ENCODE results near the gene USP33. TPM values are rescaled to one million over a fixed set of nuclear protein-coding genes. Genes with fewer than 3 reads are reported as not detected.

USP33 gene
- 10 to 100 TPM; 20.2 to 61.6 (median 34.3) TPM for total RNA-seq

GRCh38 chr1:77759071-77760028, at the start of gene USP33:
USP33 (minus strand) TSS chr1:77759852; CDS start chr1:77741697, 18,155 bp downstream.
- TF ChIP-seq POLR2A (IDR thresholded peaks at IDR 0.05): peak in 2 of 4 donors; percentile 70 to 75
- TF ChIP-seq, protein P1, sequence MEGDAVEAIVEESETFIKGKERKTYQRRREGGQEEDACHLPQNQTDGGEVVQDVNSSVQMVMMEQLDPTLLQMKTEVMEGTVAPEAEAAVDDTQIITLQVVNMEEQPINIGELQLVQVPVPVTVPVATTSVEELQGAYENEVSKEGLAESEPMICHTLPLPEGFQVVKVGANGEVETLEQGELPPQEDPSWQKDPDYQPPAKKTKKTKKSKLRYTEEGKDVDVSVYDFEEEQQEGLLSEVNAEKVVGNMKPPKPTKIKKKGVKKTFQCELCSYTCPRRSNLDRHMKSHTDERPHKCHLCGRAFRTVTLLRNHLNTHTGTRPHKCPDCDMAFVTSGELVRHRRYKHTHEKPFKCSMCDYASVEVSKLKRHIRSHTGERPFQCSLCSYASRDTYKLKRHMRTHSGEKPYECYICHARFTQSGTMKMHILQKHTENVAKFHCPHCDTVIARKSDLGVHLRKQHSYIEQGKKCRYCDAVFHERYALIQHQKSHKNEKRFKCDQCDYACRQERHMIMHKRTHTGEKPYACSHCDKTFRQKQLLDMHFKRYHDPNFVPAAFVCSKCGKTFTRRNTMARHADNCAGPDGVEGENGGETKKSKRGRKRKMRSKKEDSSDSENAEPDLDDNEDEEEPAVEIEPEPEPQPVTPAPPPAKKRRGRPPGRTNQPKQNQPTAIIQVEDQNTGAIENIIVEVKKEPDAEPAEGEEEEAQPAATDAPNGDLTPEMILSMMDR (IDR thresholded peaks at IDR 0.05): peak in 1 of 6 experiments; percentile 15
- H3K4me1 ChIP-seq: peaks cover 8 to 49% (median 20%) of the 10 kb centered on the region in 3 donors
- peak within 1 kb of the TSS; percentile 72 to 91 (median 83) for H3K4me3 ChIP-seq
- intact Hi-C loops (cut with DNase I): no loop called here
- 0 to 1% methylated on average over 14 to 29 of the region's 79 CpGs for WGBS, 2 donors
- DNase-seq: peak; percentile 29
- no peaks in the 10 kb centered on the region for H3K9me3 ChIP-seq
- no peaks in the 10 kb centered on the region for H3K27me3 ChIP-seq
- peak within 1 kb of the TSS; percentile 88 to 92 (median 90) for H3K27ac ChIP-seq
- H3K36me3 ChIP-seq: no peaks in the 10 kb centered on the region

DNA sequence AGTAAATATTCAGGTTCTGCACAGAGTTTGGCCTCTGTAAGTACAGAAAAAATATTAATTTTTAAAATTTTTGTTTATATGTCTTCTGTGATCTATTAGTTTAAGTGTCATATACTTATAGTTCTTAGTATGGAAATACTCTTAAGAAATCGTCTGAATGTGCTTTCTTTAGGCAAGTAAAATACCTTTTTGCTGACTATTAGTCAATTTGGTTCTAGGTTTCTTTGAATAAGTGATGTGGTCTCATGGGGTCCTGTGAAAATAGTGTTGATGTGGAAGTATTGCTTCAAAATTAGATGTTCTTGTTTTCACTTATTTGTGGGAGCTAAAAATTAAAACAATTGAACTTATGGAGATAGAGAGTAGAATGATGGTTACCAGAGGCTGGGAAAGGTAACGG, 43.7 kb upstream of the USP33 start:
- peaks cover 0 to 80% (median 8%) of the 10 kb centered on the region in 3 donors for H3K36me3 ChIP-seq
- no peaks in the 10 kb centered on the region for H3K9me3 ChIP-seq
- intact Hi-C loops (cut with DNase I): no loop called here
- H3K27me3 ChIP-seq: no peaks in the 10 kb centered on the region
- H3K4me3 ChIP-seq: no peak overlapping the region
- DNase-seq: no peak
- no peaks in the 10 kb centered on the region for H3K4me1 ChIP-seq
- no peak for TF ChIP-seq POLR2A (IDR thresholded peaks at IDR 0.05)
- TF ChIP-seq, protein P1 (IDR thresholded peaks at IDR 0.05): no peak
- H3K27ac ChIP-seq: no peak overlapping the region
- 41 to 68% methylated on average over 2 of the region's 2 CpGs for WGBS, 2 donors

GRCh38 chr1:77802026-77802425, 42.4 kb upstream of the USP33 start:
- Histone ChIP-seq H3K4me1 (no peaks in the 10 kb centered on the region), H3K4me3 (no peak overlapping the region), H3K36me3 (peaks cover 0 to 74% (median 0%) of the 10 kb centered on the region in 3 donors), H3K9me3 (no peaks in the 10 kb centered on the region), H3K27ac (no peak overlapping the region), H3K27me3 (no peaks in the 10 kb centered on the region)
- no peak for TF ChIP-seq POLR2A (IDR thresholded peaks at IDR 0.05)
- TF ChIP-seq, protein P1 (IDR thresholded peaks at IDR 0.05): no peak
- 86 to 89% methylated on average over 2 of the region's 2 CpGs for WGBS, 2 donors
- intact Hi-C loops (cut with DNase I): no loop called here
- DNase-seq: no peak

DNA sequence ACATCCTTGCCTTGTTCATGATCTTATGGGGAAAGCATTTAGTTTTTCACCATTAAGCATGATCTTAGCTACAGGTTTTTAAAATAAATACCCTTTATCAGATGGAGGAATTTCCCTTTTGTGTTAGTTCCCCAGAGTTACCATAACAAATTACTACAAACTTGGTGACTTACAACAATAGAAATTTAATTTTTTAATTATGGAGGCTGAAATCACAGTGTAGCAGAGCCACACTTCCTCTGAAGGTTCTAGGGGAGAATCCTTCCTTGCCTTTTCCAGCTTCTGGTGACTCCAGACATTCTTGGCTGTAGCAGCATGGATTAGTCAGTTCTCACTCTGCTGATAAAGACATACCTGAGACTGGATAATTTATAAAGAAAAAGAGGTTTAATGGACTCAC, 38.3 kb upstream of the USP33 start:
- intact Hi-C loops (cut with DNase I): no loop called here
- H3K9me3 ChIP-seq: no peaks in the 10 kb centered on the region
- no peaks in the 10 kb centered on the region for H3K4me1 ChIP-seq
- TF ChIP-seq, protein P1 (IDR thresholded peaks at IDR 0.05): no peak
- TF ChIP-seq POLR2A (IDR thresholded peaks at IDR 0.05): no peak
- no peak for DNase-seq
- H3K36me3 ChIP-seq: peaks cover 0 to 51% (median 0%) of the 10 kb centered on the region in 3 donors
- H3K4me3 ChIP-seq: no peak overlapping the region
- no peak overlapping the region for H3K27ac ChIP-seq
- H3K27me3 ChIP-seq: no peaks in the 10 kb centered on the region

DNA sequence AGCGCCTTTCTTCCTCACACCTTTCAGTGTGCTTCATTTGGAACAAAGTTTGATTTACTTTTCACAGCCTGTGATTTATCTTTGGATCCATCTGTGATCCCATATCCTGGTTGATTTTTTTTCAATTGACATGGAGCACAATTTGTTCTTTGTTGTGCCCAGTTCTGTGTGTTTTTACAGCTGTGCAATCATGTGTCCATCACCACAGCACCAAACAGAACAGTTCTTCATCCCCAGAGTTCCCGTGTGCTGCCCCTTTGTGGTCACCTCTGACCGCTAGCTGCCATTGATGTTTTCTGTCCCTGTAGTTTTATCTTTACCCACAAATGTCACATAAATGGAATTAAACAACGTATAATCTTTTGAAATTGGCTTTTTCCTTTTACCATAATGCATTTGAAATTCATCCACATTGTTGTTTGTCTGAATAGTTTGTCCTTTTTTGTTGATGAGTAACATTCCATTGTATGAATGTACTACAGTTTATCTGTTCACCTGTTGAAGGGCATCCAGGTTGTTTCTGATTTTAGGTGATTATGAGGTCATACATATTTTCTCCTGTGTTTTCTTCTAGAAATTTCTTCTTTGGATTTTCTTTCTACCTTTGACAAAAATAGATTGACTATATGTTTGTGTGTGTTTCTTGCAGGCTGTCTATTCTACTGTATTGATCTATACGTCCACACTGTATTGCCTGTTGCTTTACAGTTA, 37.2 kb upstream of the USP33 start:
- no peak overlapping the region for H3K27ac ChIP-seq

More for the DNA sequence above, 37.2 kb upstream of the USP33 start:
- intact Hi-C loops (cut with DNase I): no loop called here
- 80 to 86% methylated on average over 5 of the region's 5 CpGs for WGBS, 2 donors
- Histone ChIP-seq H3K36me3 (peaks cover 0 to 50% (median 0%) of the 10 kb centered on the region in 3 donors), H3K9me3 (no peaks in the 10 kb centered on the region), H3K27me3 (no peaks in the 10 kb centered on the region), H3K4me3 (no peak overlapping the region), H3K4me1 (no peaks in the 10 kb centered on the region)
- no peak for DNase-seq
- TF ChIP-seq, protein P1 (IDR thresholded peaks at IDR 0.05): no peak
- no peak for TF ChIP-seq POLR2A (IDR thresholded peaks at IDR 0.05)

Measured in esophagus squamous epithelium (tissue), 5 donors.